OCI-LY7 (cell line): ENCODE measurements around the gene SUN5.

ENCODE experiments used
- CTCF ChIP-seq: fragments of 200-600 bp; sonication (generic); conservative IDR thresholded peaks from 2 replicates; pipeline ENCODE4 v1.5.1; 2014; ENCODE audit warnings: mild to moderate bottlenecking, antibody characterized with exemption, low read length, moderate library complexity, mixed read lengths
- EZH2phosphoT487 ChIP-seq: fragments of 200-600 bp; sonication (generic); IDR thresholded peaks from 2 replicates; pipeline ENCODE4 v1.6.1; 2018; ENCODE audit warnings: low read depth, borderline replicate concordance, mild to moderate bottlenecking, mixed run types, antibody characterized with exemption, low read length, moderate library complexity, mixed read lengths

DNA sequence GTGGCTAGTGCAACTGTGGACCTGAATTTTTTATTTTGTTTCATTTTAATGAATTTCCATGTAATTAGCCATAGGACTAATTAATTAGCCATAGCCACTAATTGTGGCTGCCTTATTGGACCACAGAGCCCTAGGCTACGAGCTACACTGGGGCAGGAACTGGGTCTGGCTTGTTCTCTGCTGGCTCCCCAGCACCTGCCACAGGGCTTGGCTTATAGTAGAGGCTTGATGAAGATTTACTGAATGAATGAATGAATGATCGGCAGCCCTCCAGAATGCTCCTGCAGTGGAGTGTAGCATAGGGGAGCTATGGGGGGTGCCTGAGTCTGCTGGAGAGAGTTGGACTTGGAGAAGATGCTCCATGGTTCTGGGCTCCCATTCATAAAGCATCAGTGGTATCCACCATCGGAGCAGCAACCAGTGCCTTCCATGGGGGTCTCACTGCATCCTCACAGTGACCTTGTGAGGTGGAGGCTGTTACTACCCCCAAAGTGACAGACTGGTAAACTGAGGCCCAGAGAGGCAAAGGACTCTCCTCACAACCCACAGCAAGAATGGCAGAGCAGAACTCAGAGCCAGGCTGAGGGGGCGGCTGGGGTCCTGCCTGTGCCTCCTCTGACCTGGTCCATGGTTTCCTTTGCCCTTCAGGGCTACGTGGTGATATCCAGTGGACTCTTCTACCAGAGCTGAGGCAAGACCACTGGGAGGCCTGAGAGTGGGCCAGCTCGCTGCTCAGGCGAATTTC lies 18.6 kb upstream of the SUN5 start:
- TF ChIP-seq CTCF (no peak), EZH2phosphoT487 (no peak)
